ENCODE results near the gene RAD23A. TPM values are rescaled to one million over a fixed set of nuclear protein-coding genes. Genes with fewer than 3 reads are reported as not detected.

Gene RAD23A
- total RNA-seq, 1 donor from 2014 or later, result 112 TPM

DNA sequence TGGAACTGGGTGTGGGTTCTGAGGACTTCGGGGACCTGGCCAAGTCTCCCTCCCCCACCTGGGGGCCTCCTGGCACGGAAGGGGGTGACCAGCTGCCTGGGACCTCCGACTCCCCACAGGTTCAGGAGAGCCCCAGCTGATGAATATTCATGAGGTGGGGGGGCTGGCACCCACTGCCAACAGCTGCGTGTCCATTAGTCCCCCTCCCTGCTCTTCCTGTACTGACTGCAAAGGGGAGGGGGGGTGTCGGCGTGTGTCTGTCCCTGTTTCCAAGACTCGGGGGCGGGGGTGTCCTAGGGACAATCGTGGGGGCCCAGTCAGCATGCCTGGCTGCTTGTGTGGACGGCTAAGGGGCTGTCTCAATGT is 39.0 kb downstream of the RAD23A start:
- intact Hi-C loops (cut with micrococcal nuclease), result no loop called here
- DNase-seq (no peak), ATAC-seq (ENCODE audit: low read depth) (peak; percentile 14)
- TF ChIP-seq CTCF (IDR thresholded peaks at IDR 0.05), result no peak
- Mint-ChIP-seq H3K27ac (no peak overlapping the region), H3K4me1 (peaks cover 3% of the 10 kb centered on the region), H3K9me3 (no peaks in the 10 kb centered on the region), H3K4me3 (no peak overlapping the region), H3K36me3 (ENCODE audit: low read depth) (no peaks in the 10 kb centered on the region), H3K27me3 (peaks cover 3% of the 10 kb centered on the region)
- CTCF ChIA-PET, result interaction anchor here (0.6 to 3.8 kb wide), 8 partner anchors 19 to 605 kb away, joined by 3 to 34 read pairs (median 4); no protein-coding TSS in a partner anchor
- POLR2A ChIA-PET, result interaction anchor here (0.6 to 1.9 kb wide), 4 partner anchors 63 to 171 kb away, joined by 4 to 7 read pairs (median 5); no protein-coding TSS in a partner anchor

GRCh38 chr19:12985049-12985776 is 39.6 kb downstream of the RAD23A start:
- Mint-ChIP-seq H3K36me3 (ENCODE audit: low read depth) (no peaks in the 10 kb centered on the region), H3K27me3 (peaks cover 3% of the 10 kb centered on the region), H3K9me3 (no peaks in the 10 kb centered on the region), H3K4me3 (no peak overlapping the region), H3K4me1 (no peaks in the 10 kb centered on the region), H3K27ac (no peak overlapping the region)
- intact Hi-C loops (cut with micrococcal nuclease), result no loop called here
- POLR2A ChIA-PET, result interaction anchor here (0.6 to 1.9 kb wide), 5 partner anchors 64 to 170 kb away, joined by 3 to 7 read pairs (median 5); no protein-coding TSS in a partner anchor
- DNase-seq (no peak), ATAC-seq (ENCODE audit: low read depth) (peak; percentile 38)
- CTCF ChIA-PET, result interaction anchor here (0.6 to 3.8 kb wide), 10 partner anchors 20 to 604 kb away, joined by 3 to 34 read pairs (median 4); no protein-coding TSS in a partner anchor
- no peak for TF ChIP-seq CTCF (IDR thresholded peaks at IDR 0.05)

- Mint-ChIP-seq H3K4me3 (no peak overlapping the region), H3K36me3 (ENCODE audit: low read depth) (no peaks in the 10 kb centered on the region), H3K4me1 (no peaks in the 10 kb centered on the region), H3K9me3 (no peaks in the 10 kb centered on the region), H3K27ac (no peak overlapping the region), H3K27me3 (peaks cover 3% of the 10 kb centered on the region)
- no peak for ATAC-seq (ENCODE audit: low read depth)
- TF ChIP-seq CTCF (IDR thresholded peaks at IDR 0.05), result no peak
- POLR2A ChIA-PET, result interaction anchor here (0.5 kb wide), 1 partner anchor 46 kb away, joined by 4 read pairs; no protein-coding TSS in a partner anchor
- intact Hi-C loops (cut with micrococcal nuclease), result no loop called here
- no peak for DNase-seq
- CTCF ChIA-PET, result interaction anchor here (1.0 to 3.4 kb wide), 2 partner anchors 74 to 107 kb away, joined by 3 to 34 read pairs; no protein-coding TSS in a partner anchor
Measured at GRCh38 chr19:12986726-12987125, 41.1 kb downstream of the RAD23A start.

GRCh38 chr19:12987190-12987589 is 41.5 kb downstream of the RAD23A start:
- ChIA-PET POLR2A (interaction anchor here (0.5 kb wide), 1 partner anchor 46 kb away, joined by 4 read pairs; no protein-coding TSS in a partner anchor), CTCF (no interaction called here)
- Mint-ChIP-seq H3K36me3 (ENCODE audit: low read depth) (no peaks in the 10 kb centered on the region), H3K27me3 (peaks cover 3% of the 10 kb centered on the region), H3K4me1 (no peaks in the 10 kb centered on the region), H3K9me3 (no peaks in the 10 kb centered on the region), H3K4me3 (no peak overlapping the region), H3K27ac (no peak overlapping the region)
- no peak for TF ChIP-seq CTCF (IDR thresholded peaks at IDR 0.05)
- DNase-seq, result no peak
- ATAC-seq (ENCODE audit: low read depth), result no peak
- intact Hi-C loops (cut with micrococcal nuclease), result no loop called here

DNA sequence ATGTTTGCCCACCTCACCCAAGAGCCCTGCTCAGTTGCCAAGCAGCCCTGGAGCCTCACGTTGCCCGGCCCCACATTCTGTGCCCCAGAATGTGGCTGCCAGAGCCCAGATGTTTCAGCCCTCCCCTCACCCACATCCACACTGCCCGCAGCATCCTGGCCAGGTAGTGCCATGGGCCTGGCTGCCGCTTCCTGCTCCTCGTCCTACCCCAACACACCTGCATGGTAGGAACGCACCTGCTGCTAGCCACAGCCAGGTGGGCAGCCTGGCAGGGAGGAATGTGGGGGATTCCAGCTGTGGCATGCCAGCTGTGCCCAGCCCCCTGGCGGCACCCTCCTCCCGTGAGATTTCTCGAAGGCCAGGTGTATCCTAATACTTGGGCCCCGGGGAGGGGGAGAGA is 42.1 kb downstream of the RAD23A start:
- ATAC-seq (ENCODE audit: low read depth), result no peak
- H3K9me3 Mint-ChIP-seq, result no peaks in the 10 kb centered on the region
- intact Hi-C loops (cut with micrococcal nuclease), result no loop called here
- H3K27me3 Mint-ChIP-seq, result peaks cover 3% of the 10 kb centered on the region
- no peak for TF ChIP-seq CTCF (IDR thresholded peaks at IDR 0.05)
- no peak overlapping the region for H3K4me3 Mint-ChIP-seq
- DNase-seq, result no peak
- H3K36me3 Mint-ChIP-seq (ENCODE audit: low read depth), result no peaks in the 10 kb centered on the region
- ChIA-PET POLR2A (no interaction called here), CTCF (no interaction called here)
- no peaks in the 10 kb centered on the region for H3K4me1 Mint-ChIP-seq
- H3K27ac Mint-ChIP-seq, result no peak overlapping the region
